ENCODE measurements around the gene CST3.
"Not testable (repeated sequence)": the region's sequence is repeated elsewhere in the genome, so short reads cannot be mapped to it uniquely, and the experiment has no call there.

The CST3 gene, protein sequence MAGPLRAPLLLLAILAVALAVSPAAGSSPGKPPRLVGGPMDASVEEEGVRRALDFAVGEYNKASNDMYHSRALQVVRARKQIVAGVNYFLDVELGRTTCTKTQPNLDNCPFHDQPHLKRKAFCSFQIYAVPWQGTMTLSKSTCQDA

DNA sequence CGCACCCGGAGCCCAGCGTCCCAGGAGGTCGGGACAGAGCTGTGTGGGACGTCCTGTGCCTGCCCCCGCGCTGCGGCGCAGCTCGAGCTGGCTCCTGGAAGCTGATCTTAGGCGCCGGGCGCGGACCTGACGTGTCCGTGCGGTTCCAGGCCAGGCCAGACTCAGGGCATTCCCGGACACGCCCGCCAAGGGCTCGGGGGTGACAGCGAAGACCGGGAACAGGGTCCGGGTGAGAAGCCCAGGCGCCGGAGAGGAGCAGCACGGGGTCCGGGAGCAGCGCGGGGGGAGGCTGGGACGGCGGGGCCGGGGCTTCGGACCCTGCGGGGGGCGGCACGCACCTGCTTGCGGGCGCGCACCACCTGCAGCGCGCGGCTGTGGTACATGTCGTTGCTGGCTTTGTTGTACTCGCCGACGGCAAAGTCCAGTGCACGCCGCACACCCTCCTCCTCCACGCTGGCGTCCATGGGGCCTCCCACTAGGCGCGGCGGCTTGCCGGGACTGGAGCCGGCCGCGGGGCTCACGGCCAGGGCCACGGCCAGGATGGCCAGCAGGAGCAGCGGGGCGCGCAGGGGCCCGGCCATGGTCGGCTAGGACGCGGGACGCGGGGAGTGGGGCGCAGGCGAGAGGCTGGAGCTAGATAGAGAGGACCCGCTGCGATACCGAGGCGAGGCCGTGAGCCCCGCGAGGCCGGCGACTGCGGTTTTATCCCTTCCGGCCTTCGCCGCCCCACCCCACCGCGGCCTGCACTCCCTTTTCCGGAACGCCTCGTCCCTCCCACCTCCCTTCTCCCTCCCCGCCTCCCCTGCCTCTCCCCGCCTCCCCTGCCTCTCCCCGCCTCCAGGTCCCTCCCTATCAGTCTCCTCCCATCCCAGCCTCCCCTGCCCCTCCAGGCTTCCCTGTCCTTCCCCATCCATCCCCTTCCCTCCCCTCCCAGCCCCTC is at the start of gene CST3:
Gene CST3 (minus strand): TSS at position 674 of the 940 bp plus-strand sequence. CDS start 93 bp downstream, at position 581.
- DNase-seq (ENCODE audit: low read depth): peak; percentile 73

DNA sequence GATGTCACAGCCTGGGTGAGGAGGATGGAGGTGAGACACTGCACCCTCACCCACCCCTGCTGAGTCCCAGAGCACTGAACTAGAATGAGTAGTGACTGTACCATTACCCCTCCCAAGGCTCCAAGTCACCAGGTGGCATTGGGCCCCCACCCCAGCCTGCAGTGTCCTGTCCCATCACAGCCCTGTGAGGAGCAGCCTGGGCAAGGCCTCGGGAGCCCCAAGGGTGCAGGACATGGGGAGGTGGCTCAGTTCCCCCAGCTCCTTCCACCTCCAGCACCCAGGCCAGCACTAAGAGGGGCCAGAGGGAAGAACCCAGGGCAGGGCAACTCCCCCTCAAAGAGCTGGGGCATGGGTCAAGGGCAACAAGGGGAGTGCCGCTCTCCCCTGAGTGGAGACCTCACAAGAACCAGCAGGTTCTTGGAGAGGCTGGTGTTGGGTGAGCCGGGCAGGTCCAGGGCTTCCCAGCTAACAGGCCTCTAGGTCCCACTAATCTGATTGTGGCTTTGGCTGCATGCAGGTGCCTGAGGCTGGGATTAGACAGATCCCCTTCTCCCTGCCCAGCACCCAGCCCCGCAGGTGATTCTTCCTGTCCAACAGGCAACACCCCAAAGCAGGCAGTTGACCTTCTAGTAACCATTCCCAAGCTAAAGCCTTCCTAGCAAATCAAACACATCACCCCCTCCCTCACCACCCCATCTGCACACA is 48.4 kb upstream of the CST3 start:
- DNase-seq (ENCODE audit: low read depth): no peak

DNA sequence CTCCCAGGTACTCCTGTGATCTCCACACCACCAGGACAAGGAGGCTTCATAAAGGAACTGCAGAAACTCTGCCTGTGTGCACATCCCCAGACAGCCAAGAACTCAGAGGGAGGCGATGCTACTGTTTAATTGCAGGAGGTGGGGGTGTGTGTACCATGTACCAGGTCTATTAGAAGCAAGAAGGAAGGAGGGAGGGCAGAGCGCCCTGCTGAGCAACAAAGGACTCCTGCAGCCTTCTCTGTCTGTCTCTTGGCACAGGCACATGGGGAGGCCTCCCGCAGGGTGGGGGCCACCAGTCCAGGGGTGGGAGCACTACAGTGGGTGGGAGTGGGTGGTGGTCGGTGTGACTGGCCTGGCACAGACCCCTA is 47.8 kb upstream of the CST3 start:
- not testable (repeated sequence) for DNase-seq (ENCODE audit: low read depth)

DNA sequence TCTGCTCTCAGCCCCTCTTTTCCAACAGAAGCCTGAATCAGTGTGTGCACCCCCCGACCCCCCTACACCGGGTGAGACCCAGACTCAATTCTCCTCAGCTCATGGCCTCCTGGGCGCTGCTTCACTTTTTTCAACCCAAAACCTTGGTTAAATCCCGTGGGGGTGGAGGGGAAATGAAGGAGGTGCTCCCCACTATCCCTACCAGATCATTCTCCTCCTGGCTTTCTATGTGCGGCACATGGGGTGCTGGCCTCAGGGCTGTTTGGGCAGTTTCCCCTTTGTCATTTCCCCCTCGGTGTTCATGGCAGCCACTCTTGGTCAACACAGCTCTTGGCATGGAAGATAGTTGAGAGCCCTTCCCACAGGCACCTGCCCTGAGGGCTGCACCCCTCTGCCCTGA is 46.5 kb upstream of the CST3 start:
- no peak for DNase-seq (ENCODE audit: low read depth)

DNA sequence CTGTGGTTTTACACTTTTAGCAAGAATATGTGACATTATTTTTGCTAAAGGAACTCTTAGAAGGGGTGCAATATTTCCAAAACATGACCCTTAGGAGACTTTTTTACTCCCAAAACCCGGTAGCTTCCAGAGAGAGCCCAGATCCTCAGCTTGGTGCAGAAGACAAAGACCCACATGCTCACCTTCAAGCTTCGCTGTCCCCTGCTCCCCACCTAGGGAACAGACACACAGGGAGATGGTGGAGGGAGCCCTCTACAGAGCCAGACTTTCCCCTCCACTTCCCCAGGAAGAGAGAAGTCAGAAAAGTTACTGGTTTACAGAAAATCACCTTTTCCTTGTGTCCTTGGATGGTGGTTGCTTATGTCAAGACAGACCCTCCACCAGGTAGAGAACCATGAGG is 46.1 kb upstream of the CST3 start:
- no peak for DNase-seq (ENCODE audit: low read depth)

DNA sequence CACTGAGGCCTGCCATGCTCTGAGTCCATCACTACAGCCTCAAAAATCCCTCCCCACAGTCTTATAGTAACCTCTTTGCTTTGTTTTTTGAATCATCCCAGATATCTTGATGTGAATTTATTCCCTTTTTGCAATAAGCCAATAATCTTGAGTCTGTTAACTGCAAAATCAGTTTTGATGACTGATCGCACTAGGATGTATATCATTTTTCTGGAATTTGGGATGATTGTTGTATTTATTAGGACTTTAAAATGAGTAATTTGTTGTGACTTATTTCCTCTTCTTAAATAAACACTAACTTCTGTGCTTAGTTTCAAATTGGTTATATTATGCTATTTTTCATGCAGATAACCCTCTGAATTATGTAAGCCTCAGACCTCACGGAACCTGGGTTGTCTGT is 45.5 kb upstream of the CST3 start:
- DNase-seq (ENCODE audit: low read depth): no peak

DNA sequence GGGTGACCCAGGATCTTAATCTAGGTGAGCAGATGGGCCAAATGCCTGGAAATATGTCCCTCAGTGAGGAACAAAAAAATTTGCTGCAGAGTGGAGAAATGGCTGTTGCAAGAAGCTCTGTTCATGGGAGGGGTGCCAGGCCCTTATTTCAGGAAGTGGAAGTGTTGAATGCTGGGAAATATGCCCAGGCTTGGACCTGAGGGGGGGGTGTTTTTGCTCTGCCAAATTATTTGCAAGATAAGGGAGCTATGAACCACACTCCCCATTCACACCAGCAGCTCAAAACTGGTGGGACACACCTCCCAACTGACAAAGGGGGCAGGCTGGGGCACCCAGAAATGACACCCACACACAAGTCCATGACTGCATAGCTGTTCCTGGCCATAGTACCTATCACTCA is 42.4 kb upstream of the CST3 start:
- no peak for DNase-seq (ENCODE audit: low read depth)

DNA sequence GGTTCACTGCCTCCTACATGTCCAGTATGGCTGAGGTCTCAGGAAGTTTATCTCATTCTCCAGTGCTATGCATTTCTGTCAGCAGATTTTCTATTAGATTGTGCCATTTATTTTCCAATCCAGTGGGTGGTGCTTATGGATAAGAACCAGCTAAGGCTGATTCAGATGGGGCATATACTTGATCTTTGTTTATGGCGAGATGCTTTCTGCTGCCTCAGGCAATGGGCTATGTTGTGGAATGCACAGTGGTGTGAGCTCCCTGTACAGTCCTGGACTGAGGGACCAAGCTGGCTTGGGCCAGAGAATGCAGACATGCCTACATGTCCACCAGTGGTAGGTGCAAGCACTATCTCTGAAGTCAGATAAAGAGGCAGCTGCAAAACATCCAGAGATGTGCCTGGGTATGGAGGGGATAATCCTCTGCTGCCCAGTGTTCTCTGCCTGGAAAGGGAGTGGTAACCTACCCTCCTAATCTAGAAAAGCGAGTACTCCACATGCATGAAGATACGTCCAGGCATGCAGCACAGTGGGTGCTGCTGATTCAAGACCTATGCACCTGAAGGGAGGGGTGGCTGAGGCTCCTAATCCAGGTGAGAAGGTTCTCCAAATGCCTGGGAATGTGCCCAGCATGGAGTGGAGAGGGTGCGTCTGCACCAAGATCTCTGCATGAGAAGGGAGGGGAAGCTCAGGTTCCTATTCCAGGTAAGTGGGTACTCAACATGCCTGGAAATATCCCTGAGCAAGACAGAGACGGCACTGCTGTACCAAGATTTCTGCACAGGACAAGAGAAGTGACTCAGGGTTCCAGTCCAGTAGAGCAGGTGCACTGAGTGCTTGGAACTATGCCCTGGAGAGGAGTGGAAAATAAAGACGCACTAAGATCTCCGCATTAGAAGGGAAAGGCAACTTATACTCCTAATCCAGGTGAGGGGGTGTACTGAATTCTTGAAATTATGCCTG is 41.7 kb upstream of the CST3 start:
- DNase-seq (ENCODE audit: low read depth): no peak

DNA sequence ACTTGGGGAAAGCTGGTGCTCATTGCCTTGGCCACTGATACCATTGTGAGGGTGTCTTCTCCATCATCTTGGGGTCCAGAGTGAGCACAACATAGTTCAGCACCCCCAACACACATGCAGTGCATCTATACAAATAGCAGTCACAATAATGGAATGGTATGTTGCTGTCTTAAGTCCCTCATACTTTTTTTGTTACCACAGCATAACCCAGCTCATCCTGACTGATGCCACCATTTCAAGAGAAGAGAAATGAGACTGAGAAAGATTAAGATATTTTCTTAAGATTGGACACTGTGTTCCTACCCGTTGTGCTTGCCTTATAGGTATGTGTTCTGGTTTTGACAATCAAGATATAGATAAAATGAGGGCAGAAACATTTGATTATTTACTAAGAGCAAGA is 35.5 kb upstream of the CST3 start:
- no peak for DNase-seq (ENCODE audit: low read depth)

DNA sequence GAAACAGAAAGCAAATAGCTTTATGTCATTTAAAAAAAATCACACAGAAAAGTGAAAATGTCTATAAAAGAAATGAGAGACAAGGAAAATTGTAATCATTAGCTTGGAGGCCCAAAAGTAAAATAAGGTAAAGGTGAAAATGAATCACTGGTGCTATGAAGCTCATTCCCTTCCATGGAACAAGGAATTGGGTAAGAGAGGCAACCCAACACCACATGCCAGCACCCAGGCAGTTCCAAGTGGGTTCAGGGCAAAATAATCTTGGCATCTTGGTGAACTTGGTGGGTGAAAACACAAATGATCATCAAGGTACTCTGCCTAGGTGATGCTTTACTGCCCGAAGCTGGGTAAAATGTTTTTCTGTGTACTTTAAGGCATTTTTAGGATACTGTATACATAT is 34.4 kb upstream of the CST3 start:
- DNase-seq (ENCODE audit: low read depth): no peak

DNA sequence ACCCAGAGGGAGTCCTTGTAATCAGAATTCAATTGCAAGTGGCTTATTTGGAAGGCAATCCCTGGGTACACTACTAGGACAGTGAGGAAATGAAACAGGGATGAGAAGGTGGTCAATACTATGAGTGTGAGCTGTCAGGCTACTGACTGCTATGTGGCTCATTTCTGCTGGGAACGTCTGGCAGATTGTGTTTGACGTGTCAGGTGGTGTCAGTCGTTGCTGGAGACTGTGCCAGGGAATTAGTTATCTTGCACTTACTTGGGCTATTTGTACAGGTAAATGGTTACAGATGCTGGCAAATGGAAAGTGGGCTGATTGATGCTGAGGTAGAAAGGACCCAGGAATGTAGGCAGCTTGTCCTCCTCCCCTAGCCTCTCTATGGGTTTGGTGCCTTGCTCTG is 33.7 kb upstream of the CST3 start:
- no peak for DNase-seq (ENCODE audit: low read depth)

DNA sequence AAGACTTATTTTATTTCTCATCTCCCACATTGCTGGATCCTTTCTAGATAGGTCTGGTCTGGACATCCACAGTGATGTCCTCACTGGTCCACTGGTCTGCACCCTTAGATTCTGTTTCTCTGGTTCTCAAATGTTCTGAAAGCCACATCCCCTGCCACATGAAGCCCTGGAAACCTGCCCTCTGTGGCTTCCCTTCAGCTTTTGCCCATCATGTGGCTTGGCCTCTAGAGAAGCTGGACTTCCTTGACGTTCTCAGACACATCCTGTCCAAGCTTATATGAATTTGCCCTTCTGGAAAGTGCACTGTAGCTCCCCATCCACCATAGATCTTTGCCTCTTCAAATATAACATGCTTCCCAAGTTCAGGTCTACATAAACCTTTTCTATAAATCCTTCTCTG is 32.6 kb upstream of the CST3 start:
- DNase-seq (ENCODE audit: low read depth): no peak

DNA sequence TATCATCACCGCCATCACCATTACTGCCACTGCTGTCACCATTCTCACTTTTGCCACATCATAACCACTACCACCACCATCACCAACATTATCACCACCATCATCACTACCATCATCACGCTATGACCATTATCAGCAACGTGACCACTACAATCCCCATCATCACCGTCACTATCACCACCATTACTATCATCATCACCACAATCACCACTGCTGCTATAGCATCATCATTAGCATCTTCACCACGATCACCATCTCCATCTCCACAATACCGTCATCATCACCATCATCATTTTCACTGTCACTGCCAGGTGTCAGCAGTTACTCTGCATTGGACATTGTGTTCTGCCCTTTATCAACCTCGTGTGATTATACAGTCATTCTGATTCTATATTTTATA is 32.1 kb upstream of the CST3 start:
- DNase-seq (ENCODE audit: low read depth): no peak

DNA sequence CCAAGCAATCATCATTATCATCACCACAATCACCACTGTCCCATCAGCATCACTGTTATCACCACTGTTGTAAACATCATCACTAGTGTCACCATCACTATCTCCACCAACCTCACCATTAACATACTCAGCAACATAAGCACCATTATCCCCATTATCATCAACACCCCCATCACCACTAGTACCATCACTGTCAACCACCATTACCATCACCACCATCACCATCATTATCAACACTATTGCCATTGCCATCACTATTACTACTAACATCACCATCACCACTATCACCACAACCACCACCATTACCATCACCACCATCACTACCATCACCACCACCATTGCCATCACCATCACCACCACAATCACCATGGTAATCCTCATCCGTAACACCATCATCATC is 31.6 kb upstream of the CST3 start:
- DNase-seq (ENCODE audit: low read depth): no peak

DNA sequence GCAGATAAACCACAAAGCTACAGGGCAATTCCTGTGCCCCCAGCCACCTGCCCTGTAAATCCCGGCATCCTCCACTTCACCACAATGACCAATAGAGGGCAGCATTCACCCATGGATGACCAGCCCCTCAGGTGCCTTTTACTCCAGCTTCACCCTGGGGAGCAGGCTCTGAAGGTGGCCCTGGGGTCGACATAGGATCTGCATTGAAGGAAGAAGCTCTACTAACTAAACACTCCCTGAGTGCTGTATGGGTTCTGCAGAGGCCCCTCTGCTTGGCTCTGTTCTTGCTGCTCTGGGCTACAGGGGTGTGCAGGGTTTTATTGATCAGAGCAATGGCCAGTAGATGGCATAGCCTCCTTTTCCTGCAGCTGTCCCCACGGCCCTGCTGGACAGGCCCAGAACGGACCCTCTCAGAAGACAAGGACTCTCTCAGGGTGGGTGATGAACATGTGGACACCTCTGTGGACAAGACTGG is 30.8 kb upstream of the CST3 start:
- DNase-seq (ENCODE audit: low read depth): no peak

DNA sequence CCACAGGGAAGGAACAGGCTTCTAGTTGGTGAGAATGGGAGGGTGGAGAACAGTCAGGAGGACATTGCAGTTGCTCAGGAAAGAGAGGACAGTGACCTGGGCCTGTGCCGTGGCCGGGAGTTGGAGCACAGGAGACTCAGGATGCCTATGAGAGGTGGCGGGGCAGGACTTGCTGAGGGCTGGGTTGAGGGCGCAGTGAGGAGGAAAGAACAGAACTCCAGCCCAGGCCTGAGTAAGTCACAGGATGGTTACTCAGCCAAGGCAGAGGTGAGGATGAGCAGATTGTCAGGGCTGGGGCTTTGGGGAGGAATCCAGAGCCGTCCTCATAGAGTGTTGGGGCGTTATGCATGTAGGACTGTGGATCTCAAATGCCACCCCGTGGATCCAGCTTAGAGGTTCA is 29.9 kb upstream of the CST3 start:
- no peak for DNase-seq (ENCODE audit: low read depth)

DNA sequence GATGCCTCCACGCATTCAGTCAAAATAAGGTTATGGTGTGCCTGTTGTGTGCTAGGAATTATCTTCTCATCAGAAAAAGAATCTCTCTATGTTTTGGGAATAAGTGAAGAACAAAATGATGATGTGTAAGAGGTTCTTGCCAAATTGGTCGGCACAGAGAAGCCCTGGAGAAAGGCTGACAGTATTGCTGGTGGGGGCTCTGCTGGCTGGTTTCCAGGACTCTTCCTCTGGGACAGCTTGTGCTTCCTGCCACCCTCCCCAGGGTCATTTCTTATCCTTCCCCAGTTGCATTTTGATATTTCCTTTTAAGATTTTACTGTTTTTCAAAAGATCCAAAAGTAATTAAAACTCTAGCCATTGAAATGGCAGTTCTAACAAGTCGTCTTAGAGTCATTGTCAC is 28.9 kb upstream of the CST3 start:
- DNase-seq (ENCODE audit: low read depth): no peak

DNA sequence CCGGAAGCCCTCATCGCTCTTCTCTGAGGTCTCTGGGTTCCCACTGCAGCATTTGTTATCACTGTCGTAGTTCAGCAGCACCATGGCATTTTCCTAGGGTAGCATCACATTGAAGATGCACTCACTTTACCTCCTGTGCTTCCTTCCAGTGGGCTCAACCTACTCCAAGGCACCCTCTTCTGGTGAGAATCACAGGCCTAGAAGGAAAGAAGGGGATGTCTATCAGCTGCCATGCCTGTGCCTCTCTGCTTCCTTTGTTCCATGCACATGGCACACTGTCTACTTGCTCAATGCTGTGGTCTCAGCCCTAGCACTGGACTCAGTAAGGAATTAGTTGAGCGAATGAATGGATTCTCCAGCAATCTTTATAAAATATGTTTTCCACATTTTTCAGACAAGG is 28.4 kb upstream of the CST3 start:
- DNase-seq (ENCODE audit: low read depth): no peak

DNA sequence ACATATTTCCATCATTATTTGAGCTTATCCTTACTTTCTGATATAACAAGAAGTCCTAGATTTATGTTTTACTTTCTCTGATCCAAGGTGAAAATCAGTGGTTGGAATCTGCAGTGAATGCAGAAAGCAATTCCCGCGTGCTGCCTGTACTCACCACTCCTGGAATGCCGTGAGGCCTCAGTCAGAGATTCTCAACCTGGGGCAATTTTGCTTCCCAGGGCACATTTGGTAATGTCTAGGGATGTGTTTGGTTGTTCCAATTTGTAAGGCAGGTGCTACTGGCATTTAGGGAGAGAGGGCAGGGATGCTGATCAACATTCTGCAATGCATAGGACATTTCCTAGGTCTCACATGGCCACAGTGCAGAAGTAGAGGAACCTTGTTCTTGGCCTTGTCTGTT is 27.2 kb upstream of the CST3 start:
- no peak for DNase-seq (ENCODE audit: low read depth)

DNA sequence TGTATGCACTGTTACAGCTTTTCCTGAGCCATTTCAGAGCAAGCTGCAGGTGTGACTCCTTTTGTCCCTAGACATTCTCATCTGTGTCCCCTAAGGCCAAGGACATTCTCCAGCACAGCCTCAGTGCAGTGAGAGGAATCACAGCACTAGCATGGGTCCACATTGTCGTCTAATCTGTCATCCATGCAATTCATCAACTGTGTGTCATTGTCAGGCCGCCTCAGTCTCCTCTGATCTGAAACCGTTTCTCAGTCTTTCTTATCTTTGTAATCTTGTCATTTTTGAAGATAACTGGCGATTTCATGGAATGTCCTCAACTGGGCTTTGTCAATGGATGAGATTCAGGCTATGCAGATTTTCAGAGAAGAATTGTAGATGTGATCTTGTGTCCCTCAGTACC is 26.3 kb upstream of the CST3 start:
- not testable (repeated sequence) for DNase-seq (ENCODE audit: low read depth)

DNA sequence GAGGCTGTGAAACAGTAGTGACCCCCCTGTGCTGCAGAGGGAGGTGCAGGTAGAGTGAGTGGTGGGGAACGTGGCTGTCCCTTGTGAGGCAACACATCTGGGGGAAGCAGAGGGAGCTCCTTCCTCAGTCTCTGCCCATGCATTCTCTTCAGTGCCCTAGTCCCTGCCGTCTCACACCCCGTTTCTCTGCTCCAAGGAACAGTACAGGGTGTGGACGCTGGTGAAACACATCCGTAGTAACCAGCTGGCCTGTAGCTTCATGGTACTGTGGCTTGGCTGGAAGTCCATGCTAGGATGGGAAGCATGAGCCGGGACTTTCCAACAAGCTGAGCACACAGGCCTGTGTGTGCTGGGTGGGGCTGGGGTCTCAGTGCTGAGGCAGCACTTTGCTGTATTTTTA is 25.4 kb upstream of the CST3 start:
- DNase-seq (ENCODE audit: low read depth): no peak

DNA sequence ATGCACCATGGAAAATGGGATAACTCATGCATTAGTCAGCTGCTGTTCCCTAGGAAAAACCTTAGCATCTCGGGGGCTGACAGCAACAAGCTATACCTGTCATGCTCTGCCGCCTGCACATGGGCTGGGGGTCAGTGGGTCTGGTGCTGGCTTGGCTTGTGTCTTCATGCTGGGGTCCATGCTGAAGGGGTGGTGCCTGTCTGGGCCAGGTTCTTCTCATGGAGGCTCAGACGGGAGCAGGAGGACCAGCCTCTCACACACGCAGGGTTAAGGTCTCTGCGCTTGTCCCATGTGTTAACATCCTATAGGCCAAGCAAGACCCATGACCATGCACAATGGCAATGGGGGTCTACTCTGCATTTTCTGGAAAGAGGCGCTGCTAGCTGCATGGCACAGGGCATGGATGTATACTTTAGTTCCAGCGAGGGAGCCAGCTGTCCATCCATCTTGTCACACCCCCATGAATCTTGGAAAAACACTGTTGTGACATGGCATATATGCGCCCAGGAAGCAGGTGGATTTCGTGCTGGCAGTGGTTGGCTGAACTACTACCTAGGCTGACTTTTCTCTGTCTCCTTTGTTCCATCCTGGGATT is 24.6 kb upstream of the CST3 start:
- DNase-seq (ENCODE audit: low read depth): no peak
